ENCODE results near the gene FKBP4. TPM values are rescaled to one million over a fixed set of nuclear protein-coding genes. Genes with fewer than 3 reads are reported as not detected.

Gene FKBP4, protein sequence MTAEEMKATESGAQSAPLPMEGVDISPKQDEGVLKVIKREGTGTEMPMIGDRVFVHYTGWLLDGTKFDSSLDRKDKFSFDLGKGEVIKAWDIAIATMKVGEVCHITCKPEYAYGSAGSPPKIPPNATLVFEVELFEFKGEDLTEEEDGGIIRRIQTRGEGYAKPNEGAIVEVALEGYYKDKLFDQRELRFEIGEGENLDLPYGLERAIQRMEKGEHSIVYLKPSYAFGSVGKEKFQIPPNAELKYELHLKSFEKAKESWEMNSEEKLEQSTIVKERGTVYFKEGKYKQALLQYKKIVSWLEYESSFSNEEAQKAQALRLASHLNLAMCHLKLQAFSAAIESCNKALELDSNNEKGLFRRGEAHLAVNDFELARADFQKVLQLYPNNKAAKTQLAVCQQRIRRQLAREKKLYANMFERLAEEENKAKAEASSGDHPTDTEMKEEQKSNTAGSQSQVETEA
- total RNA-seq (56.7 and 57.5 TPM in 2 replicates), polyA plus RNA-seq (19.3 and 28.1 TPM in 2 replicates), polyA minus RNA-seq (15.0 and 20.1 TPM in 2 replicates)
- total RNA-seq (2013): 31.3 TPM

DNA sequence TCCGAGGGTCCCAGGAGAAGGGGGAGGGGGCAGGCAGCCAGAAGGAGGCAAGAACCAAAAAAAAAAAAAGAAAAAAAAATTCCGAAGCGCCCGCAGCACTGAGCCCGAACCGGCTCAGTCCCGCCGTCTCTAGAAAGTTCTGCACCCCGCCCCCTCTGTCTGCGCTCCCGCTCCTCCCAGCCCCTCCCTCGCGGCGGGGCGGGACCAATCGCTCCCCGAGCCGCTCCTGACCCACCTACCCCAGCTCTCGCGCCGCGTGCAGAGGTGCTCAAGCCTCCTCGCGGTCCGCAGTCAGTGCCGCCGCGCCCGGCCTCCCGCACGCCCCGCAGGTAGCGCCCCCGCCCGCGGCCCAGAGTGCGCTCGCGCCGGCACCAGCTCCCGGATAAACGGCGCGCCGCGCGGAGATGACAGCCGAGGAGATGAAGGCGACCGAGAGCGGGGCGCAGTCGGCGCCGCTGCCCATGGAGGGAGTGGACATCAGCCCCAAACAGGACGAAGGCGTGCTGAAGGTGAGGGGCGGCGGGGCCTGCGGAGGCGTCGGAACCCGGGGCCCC lies at the start of gene FKBP4:
FKBP4 (plus strand) TSS at position 235 of the 554 bp plus-strand sequence; CDS start at position 405, 170 bp downstream.
- Histone ChIP-seq H3K9ac (ENCODE audit: low read length) (peak within 1 kb of the TSS; percentile 87), H3K27ac (ENCODE audit: low read length in 2 of 2) (peak within 1 kb of the TSS; percentile 58 to 71), H3K36me3 (replicated peaks in 1 of 2; ENCODE audit: control extremely low read depth in 1 of 2, control insufficient read depth in 1 of 2, extremely low read depth in 1 of 2, insufficient read depth in 2 of 2, low read length in 1 of 2) (peaks cover 2 to 26% of the 10 kb centered on the region in 2 experiments), H3K27me3 (replicated peaks in 1 of 4; ENCODE audit: control extremely low read depth in 1 of 4, control insufficient read depth in 3 of 4, insufficient read depth in 4 of 4, low read length in 3 of 4) (no peaks in the 10 kb centered on the region), H2AFZ (ENCODE audit: insufficient read depth, low read depth, low read length, poor library complexity, severe bottlenecking) (peak within 1 kb of the TSS; percentile 94), H3K9me3 (ENCODE audit: control extremely low read depth in 1 of 3, control insufficient read depth in 2 of 3, insufficient read depth in 1 of 3, low read length in 2 of 3) (no peaks in the 10 kb centered on the region), H3K4me1 (ENCODE audit: control insufficient read depth in 2 of 2, insufficient read depth in 2 of 2, low read length in 2 of 2) (peaks cover 12 to 21% of the 10 kb centered on the region in 2 donors), H3K4me3 (ENCODE audit: control extremely low read depth in 1 of 5, extremely low read depth in 1 of 5, insufficient read depth in 1 of 5, low read depth in 2 of 5, low read length in 4 of 5) (peak within 1 kb of the TSS in 4 of 5 experiments; percentile 69 to 97 (median 80)), H3K79me2 (ENCODE audit: control insufficient read depth, insufficient read depth, low read length) (peaks cover 28% of the 10 kb centered on the region), H3K4me2 (replicated peaks; ENCODE audit: low read depth, low read length, poor library complexity, severe bottlenecking) (peak within 1 kb of the TSS; percentile 99), H4K20me1 (ENCODE audit: control insufficient read depth, insufficient read depth, low read length, poor library complexity, severe bottlenecking) (peaks cover 21% of the 10 kb centered on the region)
- intact Hi-C loops (cut with micrococcal nuclease): loop anchor here (1.0 to 10.0 kb wide), 7 partner anchors 17 to 1080 kb away; partner anchors contain the start of genes DCP1B, FOXM1, ITFG2 and PARP11
- peak; percentile 91 for DNase-seq
- TF ChIP-seq EZH2 (IDR thresholded peaks at IDR 0.05; ENCODE audit: borderline replicate concordance, insufficient read depth, low read depth, low read length, poor library complexity, severe bottlenecking): no peak
- TF ChIP-seq, protein P1, sequence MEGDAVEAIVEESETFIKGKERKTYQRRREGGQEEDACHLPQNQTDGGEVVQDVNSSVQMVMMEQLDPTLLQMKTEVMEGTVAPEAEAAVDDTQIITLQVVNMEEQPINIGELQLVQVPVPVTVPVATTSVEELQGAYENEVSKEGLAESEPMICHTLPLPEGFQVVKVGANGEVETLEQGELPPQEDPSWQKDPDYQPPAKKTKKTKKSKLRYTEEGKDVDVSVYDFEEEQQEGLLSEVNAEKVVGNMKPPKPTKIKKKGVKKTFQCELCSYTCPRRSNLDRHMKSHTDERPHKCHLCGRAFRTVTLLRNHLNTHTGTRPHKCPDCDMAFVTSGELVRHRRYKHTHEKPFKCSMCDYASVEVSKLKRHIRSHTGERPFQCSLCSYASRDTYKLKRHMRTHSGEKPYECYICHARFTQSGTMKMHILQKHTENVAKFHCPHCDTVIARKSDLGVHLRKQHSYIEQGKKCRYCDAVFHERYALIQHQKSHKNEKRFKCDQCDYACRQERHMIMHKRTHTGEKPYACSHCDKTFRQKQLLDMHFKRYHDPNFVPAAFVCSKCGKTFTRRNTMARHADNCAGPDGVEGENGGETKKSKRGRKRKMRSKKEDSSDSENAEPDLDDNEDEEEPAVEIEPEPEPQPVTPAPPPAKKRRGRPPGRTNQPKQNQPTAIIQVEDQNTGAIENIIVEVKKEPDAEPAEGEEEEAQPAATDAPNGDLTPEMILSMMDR (IDR thresholded peaks at IDR 0.05): no peak
- ChIA-PET POLR2A (interaction anchor here (0.7 to 2.4 kb wide), 3 partner anchors 18 to 104 kb away, joined by 3 to 17 read pairs (median 4); partner anchors contain the start of genes ITFG2 and TULP3), CTCF (interaction anchor here (0.8 to 2.7 kb wide), 2 partner anchors 11 to 103 kb away, joined by 3 to 11 read pairs; no protein-coding TSS in a partner anchor)
- peaks cover 24% of the 10 kb centered on the region for H3K4me1 Mint-ChIP-seq
- H3K27me3 Mint-ChIP-seq: no peaks in the 10 kb centered on the region
- H3K27ac Mint-ChIP-seq: peak within 1 kb of the TSS; percentile 95
- WGBS (ENCODE audit: insufficient coverage): under 1% methylated on average over 63 of the region's 63 CpGs
- peak; percentile 85 for ATAC-seq (ENCODE audit: low read depth)
- H3K4me3 Mint-ChIP-seq: peak within 1 kb of the TSS; percentile 97
- no peaks in the 10 kb centered on the region for H3K9me3 Mint-ChIP-seq (ENCODE audit: insufficient read depth)

All from B cell (primary cell).